ENCODE data around the gene LEMD1.
A peak's percentile ranks its signal among the peaks of the same experiment; 100 is the strongest.

The LEMD1 gene

DNA sequence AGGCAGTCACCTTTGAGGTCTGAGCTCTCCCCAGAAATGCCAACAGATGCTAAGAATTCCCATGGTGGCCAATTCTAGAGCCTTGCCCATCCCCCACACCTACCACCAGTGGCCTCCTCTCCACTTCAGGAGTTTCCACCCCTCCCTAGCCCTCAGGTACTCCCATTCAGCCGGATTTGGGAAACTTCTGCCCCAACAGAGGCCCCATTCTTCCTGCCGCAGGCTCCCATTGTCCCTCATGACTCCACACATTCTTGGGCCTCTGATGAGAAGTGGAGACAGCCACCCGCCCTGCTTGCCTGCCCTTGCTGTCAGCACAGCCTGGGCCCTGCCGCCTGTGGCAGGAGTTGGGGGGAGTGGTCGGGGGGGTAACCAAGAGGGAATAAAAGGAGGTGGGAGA lies 29.3 kb upstream of the LEMD1 start:
- TF ChIP-seq, protein P1, sequence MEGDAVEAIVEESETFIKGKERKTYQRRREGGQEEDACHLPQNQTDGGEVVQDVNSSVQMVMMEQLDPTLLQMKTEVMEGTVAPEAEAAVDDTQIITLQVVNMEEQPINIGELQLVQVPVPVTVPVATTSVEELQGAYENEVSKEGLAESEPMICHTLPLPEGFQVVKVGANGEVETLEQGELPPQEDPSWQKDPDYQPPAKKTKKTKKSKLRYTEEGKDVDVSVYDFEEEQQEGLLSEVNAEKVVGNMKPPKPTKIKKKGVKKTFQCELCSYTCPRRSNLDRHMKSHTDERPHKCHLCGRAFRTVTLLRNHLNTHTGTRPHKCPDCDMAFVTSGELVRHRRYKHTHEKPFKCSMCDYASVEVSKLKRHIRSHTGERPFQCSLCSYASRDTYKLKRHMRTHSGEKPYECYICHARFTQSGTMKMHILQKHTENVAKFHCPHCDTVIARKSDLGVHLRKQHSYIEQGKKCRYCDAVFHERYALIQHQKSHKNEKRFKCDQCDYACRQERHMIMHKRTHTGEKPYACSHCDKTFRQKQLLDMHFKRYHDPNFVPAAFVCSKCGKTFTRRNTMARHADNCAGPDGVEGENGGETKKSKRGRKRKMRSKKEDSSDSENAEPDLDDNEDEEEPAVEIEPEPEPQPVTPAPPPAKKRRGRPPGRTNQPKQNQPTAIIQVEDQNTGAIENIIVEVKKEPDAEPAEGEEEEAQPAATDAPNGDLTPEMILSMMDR (IDR thresholded peaks at IDR 0.05; ENCODE audit: extremely low read depth, missing control alignments): no peak

DNA sequence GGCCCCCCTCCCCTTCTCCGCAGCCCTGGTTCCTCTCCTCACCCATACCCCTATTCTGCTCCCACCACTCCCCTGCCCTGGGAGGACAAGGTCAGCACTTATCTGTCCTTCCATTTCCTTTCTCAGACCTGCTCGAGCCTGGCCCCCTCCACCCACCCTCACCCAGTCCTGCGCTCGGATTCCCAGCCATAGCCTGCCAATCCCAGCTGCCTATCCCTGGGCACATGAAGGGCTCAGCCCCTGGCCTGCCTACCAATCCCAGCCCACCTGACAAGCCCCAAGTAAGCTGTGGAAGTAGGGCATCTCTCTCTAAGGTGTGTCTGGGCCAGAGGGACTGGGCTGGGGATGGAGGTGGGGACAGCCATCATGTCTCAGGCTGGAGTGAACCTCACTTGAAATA lies 28.6 kb upstream of the LEMD1 start:
- TF ChIP-seq, protein P1 (IDR thresholded peaks at IDR 0.05; ENCODE audit: extremely low read depth, missing control alignments): no peak
- no peak for DNase-seq (ENCODE audit: low spot score)

More for the DNA sequence above, 29.3 kb upstream of the LEMD1 start:
- no peak for DNase-seq (ENCODE audit: low spot score)

DNA sequence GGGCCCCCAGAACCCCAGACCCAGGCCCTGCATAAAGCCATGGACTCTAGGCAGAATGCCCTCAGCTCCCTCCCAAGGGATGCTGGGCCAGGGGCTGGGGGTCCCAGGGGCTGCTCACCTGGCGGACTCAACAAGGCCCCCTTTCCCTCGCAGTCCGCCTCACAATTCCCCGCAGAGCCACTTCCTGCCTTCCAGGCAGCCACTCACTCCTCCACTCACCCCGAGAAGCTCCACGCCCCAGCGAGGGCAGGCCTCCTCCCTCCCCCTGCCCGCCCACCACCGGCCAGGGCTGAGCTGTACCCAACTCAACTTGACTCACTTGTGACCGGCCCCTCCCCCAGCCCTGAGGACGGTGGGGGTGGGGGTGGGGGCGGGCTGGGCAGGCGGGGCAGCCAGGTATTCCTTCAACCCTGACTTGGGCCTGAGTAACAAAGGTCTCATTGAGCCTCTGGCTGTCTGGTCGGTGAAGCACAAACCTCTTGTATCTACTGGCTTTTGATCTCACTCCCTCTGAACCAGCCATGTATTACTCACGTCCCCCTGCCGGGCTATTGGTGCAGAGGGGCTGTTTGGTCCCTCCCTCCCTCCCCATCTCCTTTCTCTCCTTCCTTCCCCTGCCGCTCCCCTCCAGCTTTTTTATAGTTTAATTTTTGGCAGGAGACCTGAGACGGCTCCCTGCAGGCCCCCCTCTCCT lies 28.0 kb upstream of the LEMD1 start:
- TF ChIP-seq, protein P1 (IDR thresholded peaks at IDR 0.05; ENCODE audit: extremely low read depth, missing control alignments): no peak
- DNase-seq (ENCODE audit: low spot score): peak; percentile 52

DNA sequence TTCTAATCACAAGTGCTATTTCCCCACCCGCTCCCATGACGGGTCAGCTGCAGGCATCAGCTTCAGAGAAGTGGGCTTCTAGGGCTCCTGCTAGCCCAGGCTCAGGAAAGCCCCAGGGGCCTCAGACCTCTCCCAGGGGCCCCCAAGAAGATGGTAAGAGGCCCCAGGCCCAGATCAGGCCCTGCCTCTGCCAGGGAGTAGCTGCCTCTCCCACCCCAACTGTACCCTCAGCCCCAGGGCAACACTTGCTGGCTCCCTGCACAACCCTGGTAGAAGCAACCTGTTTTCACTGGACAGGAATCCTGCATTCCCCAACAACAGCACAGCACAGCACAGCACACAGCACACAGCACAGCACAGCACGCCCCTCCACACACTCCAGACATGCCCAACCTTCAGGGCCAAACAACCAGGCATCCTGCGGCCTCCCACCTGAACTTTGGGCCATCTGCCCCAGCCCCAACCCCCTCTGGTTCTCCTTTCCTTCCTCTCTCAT lies 27.4 kb upstream of the LEMD1 start:
- TF ChIP-seq, protein P1 (IDR thresholded peaks at IDR 0.05; ENCODE audit: extremely low read depth, missing control alignments): no peak

DNA sequence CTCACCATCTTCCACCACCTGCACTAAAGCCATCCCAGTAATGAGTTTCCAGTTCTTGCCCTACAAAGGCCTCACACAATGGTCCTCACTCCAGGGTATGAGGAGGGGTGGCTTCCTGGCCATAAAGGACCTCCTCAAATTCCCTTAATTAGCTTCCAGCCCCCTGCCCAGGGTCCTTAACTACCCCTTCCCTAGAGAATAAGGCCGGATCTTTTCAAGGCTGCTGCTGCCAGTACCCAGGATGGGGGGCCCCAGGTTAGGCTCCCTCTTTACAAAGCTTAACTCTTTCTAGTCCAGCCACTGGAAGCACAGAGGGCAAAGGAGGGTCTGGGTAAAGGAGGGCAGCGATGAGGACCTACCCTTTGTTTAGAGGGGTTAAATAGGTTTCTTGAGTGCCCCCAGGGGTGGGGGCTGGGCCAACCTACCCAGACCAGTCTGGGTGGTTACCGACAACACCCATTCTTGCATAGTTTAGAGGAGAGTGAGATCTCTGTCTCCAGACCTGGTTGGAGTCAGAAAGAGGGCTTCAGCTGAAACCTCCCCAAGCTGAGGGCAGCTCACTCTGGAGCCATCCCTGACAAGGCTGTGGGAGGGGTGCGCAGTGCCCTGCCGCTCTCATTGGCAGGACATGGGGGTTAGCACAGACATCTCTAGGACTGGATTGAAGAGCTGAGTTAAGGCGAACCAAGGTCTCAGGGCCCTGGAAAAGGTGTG lies 26.8 kb upstream of the LEMD1 start:
- TF ChIP-seq, protein P1 (IDR thresholded peaks at IDR 0.05; ENCODE audit: extremely low read depth, missing control alignments): no peak
- DNase-seq (ENCODE audit: low spot score): no peak

More for the DNA sequence above, 27.4 kb upstream of the LEMD1 start:
- DNase-seq (ENCODE audit: low spot score): no peak

DNA sequence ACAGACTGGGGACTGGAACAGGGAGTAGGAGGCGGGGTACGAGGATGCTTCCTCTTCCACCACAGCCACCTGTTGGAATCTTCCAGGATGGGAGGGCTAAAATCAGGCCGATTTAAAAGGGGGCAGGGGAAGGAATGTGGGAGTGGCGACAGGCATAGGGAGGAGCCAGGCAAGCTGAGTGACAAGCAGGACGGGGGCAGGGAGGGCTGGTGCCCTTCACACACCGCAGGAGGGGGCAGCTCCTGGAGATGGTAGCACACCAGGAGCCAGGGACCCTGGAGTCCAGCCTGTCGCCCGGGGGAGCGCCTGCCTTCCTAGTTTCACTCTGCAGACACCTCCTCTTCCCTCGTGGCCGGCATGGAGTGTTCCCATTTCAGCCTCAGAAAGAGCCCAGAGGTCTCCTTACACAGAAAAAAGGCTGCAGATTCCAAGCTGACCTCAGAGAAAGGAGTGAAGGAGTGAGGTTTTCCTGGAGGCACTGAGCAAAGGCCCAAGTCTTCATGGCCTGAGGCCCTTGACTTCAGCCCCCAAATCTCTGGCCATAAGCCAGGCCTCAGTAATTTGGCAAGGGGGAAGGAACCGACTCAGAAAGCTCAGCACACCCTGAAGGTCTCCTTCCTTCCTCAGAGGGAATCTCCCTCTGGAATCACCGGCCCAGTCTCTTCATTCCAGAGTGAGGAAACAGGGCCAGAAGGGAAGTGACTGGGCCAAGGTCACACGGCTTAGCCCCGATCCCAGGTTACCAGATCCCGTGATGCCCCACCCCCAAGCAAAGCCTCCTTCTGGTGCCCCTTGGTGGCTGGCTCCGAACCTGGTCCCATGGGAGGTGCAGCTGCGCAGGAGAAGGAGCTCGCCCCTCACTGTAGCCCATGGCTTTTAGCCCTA lies 25.8 kb upstream of the LEMD1 start:
- no peak for DNase-seq (ENCODE audit: low spot score)
- TF ChIP-seq, protein P1 (IDR thresholded peaks at IDR 0.05; ENCODE audit: extremely low read depth, missing control alignments): no peak
